Heart left ventricle (tissue), 16 donors: ENCODE data around the gene DNAJC28. TPM values are rescaled to one million over a fixed set of nuclear protein-coding genes. Genes with fewer than 3 reads are reported as not detected.

Experiments used
- ATAC-seq, 4 donors: fragments of 200-7000 bp; cut with Tn5 transposase; one replicate each; pipeline ENCODE4 v1.9.1; 2020 to 2022; ENCODE audit warnings: moderate library complexity in 4 of 4, mild to moderate bottlenecking in 3 of 4, moderate number of reproducible peaks in 1 of 4
- DNase-seq, 5 donors: peaks; one replicate each; pipeline ENCODE4 v3.0.0-alpha.2; 2020
- H3K27ac ChIP-seq, 12 donors: fragments of 200-600 bp; sonication (generic) in 4 of 12; one replicate each; pipeline versions ENCODE4 v1.5.0 to v1.8.0; 2016 to 2022; ENCODE audit warnings: mild to moderate bottlenecking in 2 of 12
- H3K27me3 ChIP-seq, 9 donors: fragments of 200-600 bp; sonication (generic) in 2 of 9; one replicate each; pipeline versions ENCODE4 v1.5.1 to v1.8.0; 2016 to 2022; ENCODE audit warnings: mild to moderate bottlenecking in 3 of 9
- H3K36me3 ChIP-seq, 9 donors: fragments of 200-600 bp; sonication (generic) in 2 of 9; one replicate each; pipeline versions ENCODE4 v1.5.0 to v1.8.0; 2018 to 2022; ENCODE audit warnings: mild to moderate bottlenecking in 2 of 9
- H3K4me1 ChIP-seq, 12 donors: fragments of 200-600 bp; sonication (generic) in 4 of 12; one replicate each; pipeline versions ENCODE4 v1.5.0 to v1.8.0; 2016 to 2022; ENCODE audit warnings: mild to moderate bottlenecking in 3 of 12
- H3K4me3 ChIP-seq, 12 donors: fragments of 200-600 bp; sonication (generic) in 4 of 12; one replicate each; pipeline versions ENCODE4 v1.5.0 to v1.8.0; 2017 to 2022; ENCODE audit warnings: mild to moderate bottlenecking in 9 of 12, moderate library complexity in 4 of 12
- H3K9me3 ChIP-seq, 12 donors: fragments of 200-600 bp; sonication (generic) in 4 of 12; one replicate each; pipeline versions ENCODE4 v1.5.0 to v1.8.0; 2016 to 2022; ENCODE audit warnings: mild to moderate bottlenecking in 1 of 12
- POLR2A ChIP-seq, 2 donors: fragments of 450-650 bp; IDR thresholded peaks; one replicate each; pipeline ENCODE4 v1.6.1; 2017; ENCODE audit warnings: antibody characterized with exemption in 2 of 2, mild to moderate bottlenecking in 2 of 2, moderate library complexity in 2 of 2
- WGBS, 4 donors: extraction: QIAGEN DNeasy Blood & Tissue Kit in 2 of 4; methylation state at CpG; one replicate each; pipeline versions ENCODE4 v1.1.5 to v1.1.7; 2013 to 2018; 5-methylcytosine and 5-hydroxymethylcytosine counted together
- intact Hi-C, 10 donors: fragments of 100-400 bp; cut with DNase I; formaldehyde crosslinking; loops; one replicate each; pipeline versions ENCODE4 v1.11.1 to v1.14.2; 2022
- polyA plus RNA-seq, 2 donors: library from polyadenylated mRNA; stranded (reverse); fragments of 200-250 nt; gene quantifications; one replicate each; pipeline ENCODE4 v1.2.3, GENCODE V29; 2013
- total RNA-seq, 9 donors: library from RNA; depleted of rRNA in 2 of 9; stranded (reverse); fragments of >200 nt in 2 of 9; fragmentation: NEBNext Ultra II Directional in 3 of 9; extraction: Animal tissue kit (Norgen Biotek cat#: 25700) in 3 of 9; gene quantifications; one replicate each; pipeline versions ENCODE4 v1.1.0 to v1.2.4, GENCODE V29; 2016 to 2023
- TF ChIP-seq, protein P1 (sequence below), 12 donors: fragments of 200-600 bp; sonication (generic) in 4 of 12; IDR thresholded peaks; one replicate each; pipeline versions ENCODE4 v1.5.0 to v1.8.0; 2018 to 2022; ENCODE audit warnings: antibody characterized with exemption in 12 of 12, mild to moderate bottlenecking in 5 of 12
- donor health status: ischemic (EF 13 %, LVEDD 7.1; RV severe dilation, severe dysfunction).
- donor health status: healthy with polysubstance abuse.
- donor health status: DM: no; HTN: yes; CAD: no.
- donor health status: DM: no; HTN: no; CAD: no.
- donor health status: ischemic (EF 25% LVEDD 6.9; RV normal size, moderate dysfunction).
- donor health status: ischemic (EF 25% LVEDD 5.7; RV mildly dilated, moderate dysfunction).
- donor health status: healthy.
- donor health status: DM: yes; HTN: yes; CAD: no.
- donor health status: ischemic (EF 35%, LVEDD 5.7; RV mildly dilated, moderate dysfunction).
- donor health status: nonischemic (EF 11% LVEDD 7.7; RV severe dilation, severe dysfunction).
- donor health status: DM: yes; HTN: yes; CAD: no.
- donor health status: PGD.
- donor health status: ischemic (EF 29% LVEDD 5.4; RV normal size, mild dysfunction).
- donor health status: nonischemic (EF 23%, LVEDD 6.1; RV moderate dilation, normal function).

DNAJC28 gene
- total and polyA plus RNA-seq, 11 donors: 2.5 to 10.3 (median 5.8) TPM

DNA sequence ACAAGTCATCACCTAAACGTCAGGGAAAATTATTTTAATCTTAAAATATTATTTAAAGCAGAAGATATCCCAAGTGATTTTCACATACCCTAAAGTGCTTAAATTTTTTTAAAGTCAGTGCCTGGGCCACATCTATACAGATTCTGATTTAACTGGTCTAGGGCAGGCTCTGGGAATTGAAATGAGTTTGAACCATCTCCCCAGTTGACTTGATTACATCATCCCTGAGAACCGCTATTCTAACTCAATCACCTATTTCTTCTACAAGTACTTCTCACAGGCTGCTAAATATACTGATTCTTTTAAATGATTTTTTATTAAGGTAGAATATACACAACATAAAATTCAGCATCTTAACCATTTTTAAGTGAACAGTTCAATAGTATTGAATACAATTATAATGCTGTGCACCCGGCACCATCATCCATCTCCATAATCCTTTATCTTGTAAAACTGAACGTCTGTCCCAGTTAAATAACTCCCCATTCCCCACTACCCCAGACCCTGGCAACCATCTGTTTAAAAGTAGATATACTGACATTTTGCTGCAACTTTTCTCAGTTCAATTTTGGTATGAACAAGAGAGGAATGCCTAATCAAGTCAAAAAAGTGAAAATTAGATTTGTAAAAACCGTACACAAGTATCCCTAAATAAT, 30.9 kb upstream of the DNAJC28 start:
- peaks cover 0 to 4% (median 0%) of the 10 kb centered on the region in 12 donors for H3K4me1 ChIP-seq
- DNase-seq (no peak), ATAC-seq (no peak)
- TF ChIP-seq, protein P1, sequence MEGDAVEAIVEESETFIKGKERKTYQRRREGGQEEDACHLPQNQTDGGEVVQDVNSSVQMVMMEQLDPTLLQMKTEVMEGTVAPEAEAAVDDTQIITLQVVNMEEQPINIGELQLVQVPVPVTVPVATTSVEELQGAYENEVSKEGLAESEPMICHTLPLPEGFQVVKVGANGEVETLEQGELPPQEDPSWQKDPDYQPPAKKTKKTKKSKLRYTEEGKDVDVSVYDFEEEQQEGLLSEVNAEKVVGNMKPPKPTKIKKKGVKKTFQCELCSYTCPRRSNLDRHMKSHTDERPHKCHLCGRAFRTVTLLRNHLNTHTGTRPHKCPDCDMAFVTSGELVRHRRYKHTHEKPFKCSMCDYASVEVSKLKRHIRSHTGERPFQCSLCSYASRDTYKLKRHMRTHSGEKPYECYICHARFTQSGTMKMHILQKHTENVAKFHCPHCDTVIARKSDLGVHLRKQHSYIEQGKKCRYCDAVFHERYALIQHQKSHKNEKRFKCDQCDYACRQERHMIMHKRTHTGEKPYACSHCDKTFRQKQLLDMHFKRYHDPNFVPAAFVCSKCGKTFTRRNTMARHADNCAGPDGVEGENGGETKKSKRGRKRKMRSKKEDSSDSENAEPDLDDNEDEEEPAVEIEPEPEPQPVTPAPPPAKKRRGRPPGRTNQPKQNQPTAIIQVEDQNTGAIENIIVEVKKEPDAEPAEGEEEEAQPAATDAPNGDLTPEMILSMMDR (IDR thresholded peaks at IDR 0.05): no peak
- no peak for TF ChIP-seq POLR2A (IDR thresholded peaks at IDR 0.05)
- no peaks in the 10 kb centered on the region for H3K9me3 ChIP-seq
- H3K27ac ChIP-seq: no peak overlapping the region
- intact Hi-C loops: no loop called here
- WGBS, 4 donors: 84 to 88% (median 87%) methylated on average over 5 of the region's 5 CpGs
- no peaks in the 10 kb centered on the region for H3K27me3 ChIP-seq
- H3K36me3 ChIP-seq: peaks cover 0 to 89% (median 54%) of the 10 kb centered on the region in 9 donors
- no peak overlapping the region for H3K4me3 ChIP-seq

DNA sequence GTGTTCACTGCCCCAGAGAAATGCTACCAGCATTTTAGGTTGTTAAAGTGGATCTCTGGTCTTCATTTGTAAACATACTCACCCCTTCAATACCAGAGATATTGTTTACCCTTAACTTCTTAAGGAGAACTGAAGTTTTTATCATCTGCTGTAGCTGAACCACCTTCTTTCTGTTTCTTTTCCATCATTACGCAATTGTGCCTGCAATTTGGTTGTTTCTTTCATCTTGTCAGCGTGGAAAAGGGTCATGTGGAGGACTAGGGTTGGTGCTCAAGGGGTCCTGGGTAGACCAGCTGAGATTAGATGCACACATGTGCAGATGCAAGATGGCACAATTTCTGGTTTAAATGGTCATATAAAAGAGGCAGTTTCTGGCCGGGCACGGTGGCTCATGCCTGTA, 27.4 kb upstream of the DNAJC28 start:
- TF ChIP-seq, protein P1 (IDR thresholded peaks at IDR 0.05): no peak
- TF ChIP-seq POLR2A (IDR thresholded peaks at IDR 0.05): no peak
- WGBS, 4 donors: 94 to 99% (median 96%) methylated on average over 4 of the region's 4 CpGs
- ATAC-seq: no peak
- no peak for DNase-seq
- no peak overlapping the region for H3K27ac ChIP-seq
- intact Hi-C loops: no loop called here
- H3K4me3 ChIP-seq: no peak overlapping the region
- peaks cover 0 to 89% (median 72%) of the 10 kb centered on the region in 9 donors for H3K36me3 ChIP-seq
- peaks cover 0 to 14% (median 0%) of the 10 kb centered on the region in 12 donors for H3K4me1 ChIP-seq
- H3K9me3 ChIP-seq: no peaks in the 10 kb centered on the region
- no peaks in the 10 kb centered on the region for H3K27me3 ChIP-seq

DNA sequence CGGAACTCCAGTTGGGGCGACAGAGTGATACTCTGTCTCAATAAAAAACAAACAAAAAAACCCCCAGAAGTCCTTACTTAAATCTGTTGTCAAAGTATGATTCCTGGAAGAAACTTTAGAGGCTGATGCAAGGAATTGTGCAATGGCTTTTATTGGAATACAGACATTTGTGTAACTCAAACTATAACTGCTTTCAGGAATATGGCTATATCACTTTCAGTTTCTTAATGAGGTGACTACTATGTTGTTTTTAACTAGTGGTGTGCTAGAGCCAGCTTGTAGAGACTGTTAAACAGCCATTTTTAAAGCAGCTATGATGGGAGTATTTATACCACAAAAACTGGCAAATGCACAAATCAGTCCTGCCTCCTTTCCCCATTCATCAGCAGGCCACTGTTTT, 22.7 kb upstream of the DNAJC28 start:
- WGBS, 4 donors: 93 to 99% (median 97%) methylated on average over 2 of the region's 2 CpGs
- Histone ChIP-seq H3K27ac (peak overlapping the region in 1 of 12 donors; percentile 69), H3K36me3 (peaks cover 0 to 100% (median 92%) of the 10 kb centered on the region in 9 donors)

DNA sequence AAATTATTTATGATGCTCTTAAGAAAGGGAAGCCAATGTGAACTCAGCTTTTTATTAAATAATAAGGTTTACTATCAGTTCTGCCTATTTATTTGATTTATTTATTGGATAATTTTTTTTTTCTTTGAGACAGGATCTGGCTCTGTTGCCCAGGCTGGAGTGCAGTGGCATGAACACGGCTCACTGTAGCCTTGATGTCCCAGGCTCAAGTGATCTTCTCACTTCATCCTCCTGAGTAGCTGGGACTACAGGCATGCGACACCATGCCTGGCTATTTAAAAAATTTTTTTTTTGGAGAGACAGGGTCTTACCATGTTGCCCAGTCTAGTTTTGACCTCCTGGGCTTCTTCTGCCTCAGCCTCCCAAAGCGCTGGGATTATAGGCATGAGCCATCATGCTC, 21.0 kb upstream of the DNAJC28 start:
- no peak overlapping the region for H3K27ac ChIP-seq
- H3K4me3 ChIP-seq: no peak overlapping the region
- no peak for ATAC-seq
- peaks cover 0 to 16% (median 0%) of the 10 kb centered on the region in 12 donors for H3K4me1 ChIP-seq
- no peaks in the 10 kb centered on the region for H3K9me3 ChIP-seq
- H3K36me3 ChIP-seq: peaks cover 0 to 100% (median 93%) of the 10 kb centered on the region in 9 donors
- intact Hi-C loops: no loop called here
- TF ChIP-seq, protein P1 (IDR thresholded peaks at IDR 0.05): no peak
- no peak for TF ChIP-seq POLR2A (IDR thresholded peaks at IDR 0.05)
- H3K27me3 ChIP-seq: no peaks in the 10 kb centered on the region
- 93 to 98% (median 96%) methylated on average over 3 of the region's 3 CpGs for WGBS, 4 donors
- DNase-seq: no peak

More for the DNA sequence above, 22.7 kb upstream of the DNAJC28 start:
- Histone ChIP-seq H3K9me3 (no peaks in the 10 kb centered on the region), H3K4me3 (no peak overlapping the region), H3K27me3 (no peaks in the 10 kb centered on the region), H3K4me1 (peaks cover 0 to 16% (median 0%) of the 10 kb centered on the region in 12 donors)
- DNase-seq (no peak), ATAC-seq (no peak)
- intact Hi-C loops: no loop called here
- TF ChIP-seq, protein P1 (IDR thresholded peaks at IDR 0.05): no peak
- TF ChIP-seq POLR2A (IDR thresholded peaks at IDR 0.05): no peak
